MV-4-11 (cell line): ENCODE data around the gene TSPY10.
"Not testable (repeated sequence)": the region's sequence is repeated elsewhere in the genome, so short reads cannot be mapped to it uniquely, and the experiment has no call there.

Experiments
- DNase-seq: peaks from one replicate; lab custom pipeline; 2025; lab: John Stamatoyannopoulos, UW

The TSPY10 gene

DNA sequence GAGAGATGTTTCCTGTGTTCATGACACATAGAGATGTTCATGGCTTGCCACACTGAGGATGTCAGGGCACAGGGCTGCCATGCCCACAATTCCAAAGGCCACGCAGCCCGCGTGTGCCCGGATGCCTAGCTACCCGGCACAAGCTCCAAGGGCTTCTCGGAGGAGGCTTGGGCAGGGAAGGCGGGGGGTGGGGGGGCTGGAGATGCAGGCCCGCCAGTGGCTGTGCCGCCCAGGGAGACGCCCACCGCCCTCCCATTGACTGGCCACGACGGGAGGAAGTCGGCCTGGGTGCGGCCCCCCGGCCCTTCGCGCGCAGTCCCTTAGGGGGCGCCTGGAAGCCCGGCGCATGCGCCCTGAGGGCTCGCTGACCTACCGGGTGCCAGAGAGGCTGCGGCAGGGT is at the start of gene TSPY10:
TSPY10 (plus strand) TSS at position 301 of the 400 bp plus-strand sequence; CDS start at position 347, 46 bp downstream.
- not testable (repeated sequence) for DNase-seq

DNA sequence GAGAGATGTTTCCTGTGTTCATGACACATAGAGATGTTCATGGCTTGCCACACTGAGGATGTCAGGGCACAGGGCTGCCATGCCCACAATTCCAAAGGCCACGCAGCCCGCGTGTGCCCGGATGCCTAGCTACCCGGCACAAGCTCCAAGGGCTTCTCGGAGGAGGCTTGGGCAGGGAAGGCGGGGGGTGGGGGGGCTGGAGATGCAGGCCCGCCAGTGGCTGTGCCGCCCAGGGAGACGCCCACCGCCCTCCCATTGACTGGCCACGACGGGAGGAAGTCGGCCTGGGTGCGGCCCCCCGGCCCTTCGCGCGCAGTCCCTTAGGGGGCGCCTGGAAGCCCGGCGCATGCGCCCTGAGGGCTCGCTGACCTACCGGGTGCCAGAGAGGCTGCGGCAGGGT is 40.7 kb upstream of the TSPY10 start, which contains the start of gene TSPY9:
TSPY9 (plus strand) TSS at position 301 of the 400 bp plus-strand sequence; CDS start at position 347, 46 bp downstream.
- not testable (repeated sequence) for DNase-seq

- DNase-seq = not testable (repeated sequence)
These were observed 23.3 kb upstream of the TSPY10 start for GRCh38 chrY:9504396-9504795.

DNA sequence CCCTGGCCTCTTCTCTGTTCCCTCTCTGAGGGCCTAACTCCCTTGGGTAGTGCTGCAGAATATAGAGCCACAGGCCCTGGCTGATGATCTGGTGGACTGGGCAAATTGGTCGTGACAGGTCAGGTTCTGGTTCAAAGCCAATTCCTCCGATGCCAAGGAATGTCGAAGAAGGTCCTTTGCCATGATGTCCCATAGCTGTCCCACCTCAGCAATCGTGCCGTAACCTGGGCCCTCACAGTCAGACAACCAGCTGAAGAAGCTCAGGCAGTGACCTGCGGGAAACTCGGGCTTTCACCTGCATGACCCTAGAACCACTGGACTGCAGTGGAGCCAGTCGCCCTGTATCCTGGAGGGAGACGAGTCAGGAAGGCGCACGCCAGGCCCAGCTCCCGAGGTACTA is 11.4 kb upstream of the TSPY10 start:
- DNase-seq = not testable (repeated sequence)
